ENCODE measurements around the gene NARS2.

Gene NARS2

GRCh38 chr11:78551066-78551465, 23.6 kb downstream of the NARS2 start:
- TF ChIP-seq TAF1 (IDR thresholded peaks at IDR 0.05; ENCODE audit: low read depth) = no peak
- no peak for TF ChIP-seq RAD21 (IDR thresholded peaks at IDR 0.05; ENCODE audit: low read depth)
- no peak for TF ChIP-seq EP300 (IDR thresholded peaks at IDR 0.05; ENCODE audit: borderline replicate concordance)

DNA sequence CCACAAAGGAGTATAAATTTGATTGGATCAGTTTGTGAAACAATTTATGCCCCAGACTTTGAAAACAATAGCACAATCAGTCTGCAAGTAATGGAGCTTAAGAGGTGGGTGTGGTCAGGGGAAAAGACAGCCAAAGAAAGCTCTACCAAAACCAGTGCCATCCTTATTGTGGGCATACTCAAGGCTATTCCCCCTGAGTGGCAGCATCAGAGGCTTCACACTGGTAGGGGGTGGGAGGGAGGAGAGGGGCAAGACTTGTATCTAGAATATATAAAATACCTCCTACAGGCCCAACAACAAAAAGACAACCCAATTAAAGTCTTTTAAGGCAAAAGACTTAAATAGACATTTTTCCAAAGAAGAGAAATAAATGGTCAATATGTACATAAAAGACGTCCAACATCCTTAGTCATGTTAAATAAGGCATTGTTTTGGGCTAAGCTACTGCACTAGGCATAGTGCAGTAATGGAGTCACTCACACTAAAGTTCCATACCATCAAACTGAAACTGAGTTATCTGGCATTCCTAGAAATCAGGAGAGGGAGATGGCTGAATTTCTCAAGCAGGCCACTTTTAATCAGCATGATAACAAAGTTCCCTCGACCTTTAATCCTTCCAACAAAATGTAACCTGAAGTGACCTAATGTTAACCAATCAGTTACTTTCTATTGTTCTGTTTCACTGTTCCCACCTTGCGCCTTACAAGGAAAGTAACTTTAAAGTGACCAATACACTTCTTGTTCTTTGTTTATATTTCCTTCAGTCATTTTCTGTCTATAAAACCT, 24.8 kb downstream of the NARS2 start:
- TF ChIP-seq TEAD4 (IDR thresholded peaks at IDR 0.05) (no peak), USF1 (IDR thresholded peaks at IDR 0.05) (no peak), NFIC (IDR thresholded peaks at IDR 0.05) (no peak), TAF1 (IDR thresholded peaks at IDR 0.05; ENCODE audit: low read depth) (no peak), CREB1 (IDR thresholded peaks at IDR 0.05; ENCODE audit: low read depth) (no peak), EP300 (IDR thresholded peaks at IDR 0.05; ENCODE audit: borderline replicate concordance) (no peak), RAD21 (IDR thresholded peaks at IDR 0.05; ENCODE audit: low read depth) (no peak), YY1 (IDR thresholded peaks at IDR 0.05; ENCODE audit: low read depth) (no peak), MAX (IDR thresholded peaks at IDR 0.05) (no peak), FOXM1 (IDR thresholded peaks at IDR 0.05; ENCODE audit: borderline replicate concordance, low read depth) (no peak), TCF12 (IDR thresholded peaks at IDR 0.05; ENCODE audit: low read depth) (no peak), CEBPB (IDR thresholded peaks at IDR 0.05) (no peak), ZBTB7A (IDR thresholded peaks at IDR 0.05; ENCODE audit: low read depth) (no peak), EGR1 (IDR thresholded peaks at IDR 0.05) (no peak)
- TF ChIP-seq, protein P1, sequence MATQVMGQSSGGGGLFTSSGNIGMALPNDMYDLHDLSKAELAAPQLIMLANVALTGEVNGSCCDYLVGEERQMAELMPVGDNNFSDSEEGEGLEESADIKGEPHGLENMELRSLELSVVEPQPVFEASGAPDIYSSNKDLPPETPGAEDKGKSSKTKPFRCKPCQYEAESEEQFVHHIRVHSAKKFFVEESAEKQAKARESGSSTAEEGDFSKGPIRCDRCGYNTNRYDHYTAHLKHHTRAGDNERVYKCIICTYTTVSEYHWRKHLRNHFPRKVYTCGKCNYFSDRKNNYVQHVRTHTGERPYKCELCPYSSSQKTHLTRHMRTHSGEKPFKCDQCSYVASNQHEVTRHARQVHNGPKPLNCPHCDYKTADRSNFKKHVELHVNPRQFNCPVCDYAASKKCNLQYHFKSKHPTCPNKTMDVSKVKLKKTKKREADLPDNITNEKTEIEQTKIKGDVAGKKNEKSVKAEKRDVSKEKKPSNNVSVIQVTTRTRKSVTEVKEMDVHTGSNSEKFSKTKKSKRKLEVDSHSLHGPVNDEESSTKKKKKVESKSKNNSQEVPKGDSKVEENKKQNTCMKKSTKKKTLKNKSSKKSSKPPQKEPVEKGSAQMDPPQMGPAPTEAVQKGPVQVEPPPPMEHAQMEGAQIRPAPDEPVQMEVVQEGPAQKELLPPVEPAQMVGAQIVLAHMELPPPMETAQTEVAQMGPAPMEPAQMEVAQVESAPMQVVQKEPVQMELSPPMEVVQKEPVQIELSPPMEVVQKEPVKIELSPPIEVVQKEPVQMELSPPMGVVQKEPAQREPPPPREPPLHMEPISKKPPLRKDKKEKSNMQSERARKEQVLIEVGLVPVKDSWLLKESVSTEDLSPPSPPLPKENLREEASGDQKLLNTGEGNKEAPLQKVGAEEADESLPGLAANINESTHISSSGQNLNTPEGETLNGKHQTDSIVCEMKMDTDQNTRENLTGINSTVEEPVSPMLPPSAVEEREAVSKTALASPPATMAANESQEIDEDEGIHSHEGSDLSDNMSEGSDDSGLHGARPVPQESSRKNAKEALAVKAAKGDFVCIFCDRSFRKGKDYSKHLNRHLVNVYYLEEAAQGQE (IDR thresholded peaks at IDR 0.05; ENCODE audit: low read depth) = no peak

DNA sequence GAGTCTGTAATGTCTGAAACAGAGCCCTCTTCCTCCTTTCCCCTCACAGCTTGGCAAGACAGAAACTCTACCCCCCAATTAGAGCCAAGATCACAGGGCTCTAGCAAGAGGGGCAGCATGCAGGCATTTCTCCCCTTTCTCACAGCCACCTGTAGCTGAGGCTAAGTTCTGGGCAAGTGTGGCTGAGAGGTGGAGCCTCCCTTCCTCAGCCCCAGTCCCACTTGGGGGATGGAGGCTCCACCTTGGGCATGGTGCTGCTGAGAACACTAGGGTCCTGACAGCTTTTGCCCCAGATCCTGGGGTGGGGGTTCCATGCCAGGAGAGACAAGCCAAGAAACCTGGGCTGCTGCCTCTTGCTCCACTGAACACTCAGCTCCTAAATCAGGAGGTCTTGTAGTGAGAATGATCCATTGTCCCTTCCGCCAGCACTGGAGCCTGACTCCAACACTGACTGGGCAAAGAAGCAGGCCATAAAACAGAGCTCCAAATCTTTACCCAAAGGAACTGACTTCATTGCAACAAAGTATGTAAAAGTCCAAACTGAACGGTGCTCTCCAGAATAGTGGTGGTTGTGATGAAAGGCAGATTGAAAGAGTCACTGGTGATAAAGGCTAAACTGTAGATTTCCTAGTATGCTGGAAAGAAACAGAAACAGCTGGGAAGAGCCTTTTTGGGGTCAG, 25.6 kb downstream of the NARS2 start:
- TF ChIP-seq TAF1 (IDR thresholded peaks at IDR 0.05; ENCODE audit: low read depth) (no peak), TCF12 (IDR thresholded peaks at IDR 0.05; ENCODE audit: low read depth) (no peak), EGR1 (IDR thresholded peaks at IDR 0.05) (no peak), NFIC (IDR thresholded peaks at IDR 0.05) (no peak), YY1 (IDR thresholded peaks at IDR 0.05; ENCODE audit: low read depth) (no peak), EP300 (IDR thresholded peaks at IDR 0.05; ENCODE audit: borderline replicate concordance) (no peak), CREB1 (IDR thresholded peaks at IDR 0.05; ENCODE audit: low read depth) (no peak), CEBPB (IDR thresholded peaks at IDR 0.05) (no peak), FOXM1 (IDR thresholded peaks at IDR 0.05; ENCODE audit: borderline replicate concordance, low read depth) (no peak)

DNA sequence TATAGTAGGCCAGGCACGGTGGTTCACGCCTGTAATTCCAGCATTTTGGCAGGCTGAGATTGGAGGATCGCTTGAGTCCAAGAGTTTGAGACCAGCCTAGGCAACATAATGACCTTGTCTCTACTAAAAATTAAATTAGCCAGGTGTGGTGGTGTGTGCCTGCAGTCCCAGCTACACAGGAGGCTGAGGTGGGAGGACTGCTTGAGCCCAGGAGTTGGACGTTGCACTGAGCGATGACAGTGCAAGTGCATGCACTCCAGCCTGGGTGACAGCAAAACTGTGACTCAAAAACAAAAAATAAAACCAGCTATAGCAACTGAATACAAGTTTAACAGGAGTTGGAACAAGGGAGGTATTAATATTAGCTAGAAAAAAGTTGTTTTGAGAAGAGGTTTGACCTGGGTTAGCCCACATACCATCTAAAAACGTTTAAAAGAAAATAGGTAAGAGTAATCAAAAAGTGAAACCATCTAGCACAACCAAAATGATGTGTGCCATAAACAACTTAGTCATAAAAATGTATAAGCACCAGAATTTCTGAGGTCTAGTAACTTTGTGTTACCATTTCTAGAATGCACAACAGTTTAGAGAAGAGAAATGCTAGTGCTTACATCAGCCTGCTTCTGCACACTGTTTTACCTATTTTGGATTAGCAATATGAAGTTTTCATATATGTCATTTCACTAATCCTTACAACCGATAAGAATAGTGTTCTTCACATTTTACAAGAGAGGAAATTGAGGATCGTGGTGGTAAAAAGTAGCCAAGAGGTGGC, 26.5 kb downstream of the NARS2 start:
- no peak for TF ChIP-seq TEAD4 (IDR thresholded peaks at IDR 0.05)
- no peak for TF ChIP-seq CREB1 (IDR thresholded peaks at IDR 0.05; ENCODE audit: low read depth)
- TF ChIP-seq, protein P1 (IDR thresholded peaks at IDR 0.05; ENCODE audit: low read depth) = no peak
- no peak for TF ChIP-seq FOXM1 (IDR thresholded peaks at IDR 0.05; ENCODE audit: borderline replicate concordance, low read depth)
- TF ChIP-seq NFIC (IDR thresholded peaks at IDR 0.05) = no peak
- no peak for TF ChIP-seq ZBTB7A (IDR thresholded peaks at IDR 0.05; ENCODE audit: low read depth)
- no peak for TF ChIP-seq MAX (IDR thresholded peaks at IDR 0.05)
- no peak for TF ChIP-seq CEBPB (IDR thresholded peaks at IDR 0.05)
- no peak for TF ChIP-seq RAD21 (IDR thresholded peaks at IDR 0.05; ENCODE audit: low read depth)
- no peak for TF ChIP-seq YY1 (IDR thresholded peaks at IDR 0.05; ENCODE audit: low read depth)
- TF ChIP-seq TCF12 (IDR thresholded peaks at IDR 0.05; ENCODE audit: low read depth) = no peak
- no peak for TF ChIP-seq EGR1 (IDR thresholded peaks at IDR 0.05)
- no peak for TF ChIP-seq TAF1 (IDR thresholded peaks at IDR 0.05; ENCODE audit: low read depth)
- TF ChIP-seq USF1 (IDR thresholded peaks at IDR 0.05) = no peak
- TF ChIP-seq EP300 (IDR thresholded peaks at IDR 0.05; ENCODE audit: borderline replicate concordance) = no peak

- TF ChIP-seq EGR1 (IDR thresholded peaks at IDR 0.05) = no peak
- TF ChIP-seq ZBTB7A (IDR thresholded peaks at IDR 0.05; ENCODE audit: low read depth) = no peak
- TF ChIP-seq EP300 (IDR thresholded peaks at IDR 0.05; ENCODE audit: borderline replicate concordance) = no peak
- TF ChIP-seq TAF1 (IDR thresholded peaks at IDR 0.05; ENCODE audit: low read depth) = no peak
- TF ChIP-seq MAX (IDR thresholded peaks at IDR 0.05) = no peak
- TF ChIP-seq, protein P1 (IDR thresholded peaks at IDR 0.05; ENCODE audit: low read depth) = no peak
- TF ChIP-seq YY1 (IDR thresholded peaks at IDR 0.05; ENCODE audit: low read depth) = no peak
- TF ChIP-seq USF1 (IDR thresholded peaks at IDR 0.05) = no peak
- no peak for TF ChIP-seq RAD21 (IDR thresholded peaks at IDR 0.05; ENCODE audit: low read depth)
- TF ChIP-seq FOXM1 (IDR thresholded peaks at IDR 0.05; ENCODE audit: borderline replicate concordance, low read depth) = no peak
- TF ChIP-seq TEAD4 (IDR thresholded peaks at IDR 0.05) = no peak
- TF ChIP-seq NFIC (IDR thresholded peaks at IDR 0.05) = no peak
- no peak for TF ChIP-seq CREB1 (IDR thresholded peaks at IDR 0.05; ENCODE audit: low read depth)
- TF ChIP-seq TCF12 (IDR thresholded peaks at IDR 0.05; ENCODE audit: low read depth) = no peak
- TF ChIP-seq CEBPB (IDR thresholded peaks at IDR 0.05) = no peak
Measured at GRCh38 chr11:78542007-78542406, 32.7 kb downstream of the NARS2 start.
